K562 (cell line): ENCODE data around the gene KCND3. TPM values are rescaled to one million over a fixed set of nuclear protein-coding genes. Genes with fewer than 3 reads are reported as not detected.
A peak's percentile ranks its signal among the peaks of the same experiment; 100 is the strongest.

Experiments used
- ASH1L ChIP-seq: fragments of 450-650 bp; IDR thresholded peaks from 2 replicates; pipeline ENCODE4 v1.6.1; 2018; ENCODE audit warnings: borderline replicate concordance, mild to moderate bottlenecking, low read depth; ENCODE audit not compliant: partially characterized antibody
- HNRNPH1 ChIP-seq: fragments of 200-400 bp; formaldehyde crosslinking; optimal IDR thresholded peaks from 2 replicates; pipeline ENCODE3; 2017; ENCODE audit warnings: low read depth, mild to moderate bottlenecking, low read length, moderate library complexity
- KAT2B ChIP-seq: IDR thresholded peaks from one replicate; pipeline ENCODE4 v1.6.1; 2012; ENCODE audit warnings: low read depth, mild to moderate bottlenecking, control low read depth, inconsistent platforms, low read length, moderate library complexity
- KAT8 ChIP-seq: fragments of 450-650 bp; IDR thresholded peaks from 2 replicates; pipeline ENCODE4 v1.6.1; 2016; ENCODE audit warnings: low read depth, mild to moderate bottlenecking
- KLF1 ChIP-seq: fragments of 450-650 bp; IDR thresholded peaks from 2 replicates; pipeline ENCODE4 v1.6.1; 2016; ENCODE audit warnings: missing genetic modification characterization, missing compliant biosample characterization
- MBD2 ChIP-seq: sonication (generic); IDR thresholded peaks from 2 replicates; pipeline ENCODE4 v1.6.1; 2016; ENCODE audit warnings: low read depth, borderline replicate concordance
- MCM2 ChIP-seq: fragments of 450-650 bp; IDR thresholded peaks from 2 replicates; pipeline ENCODE4 v1.6.1; 2017; ENCODE audit warnings: low read depth, mild to moderate bottlenecking
- SETDB1 ChIP-seq: IDR thresholded peaks from one replicate; pipeline ENCODE4 v1.6.1; 2012; ENCODE audit warnings: low read length, control low read depth, inconsistent platforms
- ZBTB1 ChIP-seq: sonication (generic); formaldehyde crosslinking; IDR thresholded peaks from 2 replicates; pipeline ENCODE4 v1.8.1; 2023; ENCODE audit warnings: missing genetic modification reagents, low read depth, mild to moderate bottlenecking, borderline replicate concordance
- ZFP30 ChIP-seq: fragments of 250-450 bp; sonication (Bioruptor Pico); IDR thresholded peaks from 2 replicates; pipeline ENCODE4 v1.8.0; 2022; ENCODE audit warnings: moderate library complexity, mild to moderate bottlenecking, inconsistent platforms, borderline replicate concordance
- ZNF586 ChIP-seq: fragments of 450-650 bp; formaldehyde crosslinking; conservative IDR thresholded peaks from 2 replicates; pipeline ENCODE4 v1.4.0; 2020; ENCODE audit warnings: mild to moderate bottlenecking, moderate library complexity
- polyA plus RNA-seq, 8 experiments: library from polyadenylated mRNA; depleted of rRNA in 4 of 8; stranded (reverse) in 5 of 8; unstranded in 3 of 8; fragments of >200 nt; fragmentation: Nextera tagmentation in 2 of 8; fragmentation: Illumina TruSeq in 1 of 8; extraction: Ambion mirVana in 2 of 8; extraction: Trizol in 1 of 8; gene quantifications; 2 replicates each; pipeline versions ENCODE4 v1.2.1 to v1.2.3, GENCODE V29; 2011 to 2014; ENCODE audit warnings: inconsistent platforms in 1 of 8, missing spikeins in 1 of 8
- total RNA-seq, 7 experiments: library from RNA; depleted of rRNA in 6 of 7; stranded (reverse); fragments of >200 nt in 6 of 7; fragmentation: Illumina TruSeq in 2 of 7; extraction: Trizol in 2 of 7; gene quantifications; 2 replicates each; pipeline versions ENCODE4 v1.2.1 to v1.2.3, GENCODE V29; 2011 to 2021; ENCODE audit warnings: low replicate concordance in 1 of 7
- TF ChIP-seq, protein P1 (sequence below): fragments of 450-650 bp; IDR thresholded peaks from 2 replicates; pipeline ENCODE4 v1.6.1; 2016; ENCODE audit warnings: mild to moderate bottlenecking, moderate library complexity
- TF ChIP-seq, protein P2 (sequence below), 2 experiments: fragments of 450-650 bp; conservative IDR thresholded peaks; 2 replicates each; pipeline ENCODE4 v1.6.1; 2017; ENCODE audit warnings: mild to moderate bottlenecking in 2 of 2, moderate library complexity in 2 of 2
- TF ChIP-seq, protein P3 (sequence below): fragments of 250-450 bp; sonication (Bioruptor Pico); IDR thresholded peaks from 2 replicates; pipeline ENCODE4 v1.8.0; 2022; ENCODE audit warnings: inconsistent platforms

The KCND3 gene
- total and polyA plus RNA-seq, 9 of the 15 experiments (the other 6 are each of a cell fraction or from before 2014, with no cell fraction given): not detected

DNA sequence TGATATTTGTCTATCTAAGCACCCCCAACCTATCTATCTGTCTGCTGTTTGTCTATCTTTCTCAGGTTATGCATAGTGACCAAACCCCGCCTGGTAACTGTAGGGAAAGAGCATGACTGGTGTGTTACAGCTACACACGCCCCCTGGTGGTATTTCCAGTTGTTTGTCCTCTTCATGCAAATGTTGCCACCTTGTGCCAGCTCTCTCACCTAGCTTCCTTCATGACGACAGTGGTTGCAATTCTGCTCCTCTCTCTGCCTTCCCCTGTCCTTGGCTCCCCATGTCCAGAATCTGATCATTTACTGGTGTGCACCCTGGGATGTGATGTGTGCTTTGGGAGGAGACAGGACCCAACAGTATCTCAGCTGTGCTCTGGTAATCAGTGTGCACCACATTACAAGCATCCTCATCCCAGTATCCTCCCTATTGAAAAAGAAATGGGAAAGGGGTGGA lies 242.2 kb downstream of the KCND3 start (continued):
- TF ChIP-seq, protein P1, sequence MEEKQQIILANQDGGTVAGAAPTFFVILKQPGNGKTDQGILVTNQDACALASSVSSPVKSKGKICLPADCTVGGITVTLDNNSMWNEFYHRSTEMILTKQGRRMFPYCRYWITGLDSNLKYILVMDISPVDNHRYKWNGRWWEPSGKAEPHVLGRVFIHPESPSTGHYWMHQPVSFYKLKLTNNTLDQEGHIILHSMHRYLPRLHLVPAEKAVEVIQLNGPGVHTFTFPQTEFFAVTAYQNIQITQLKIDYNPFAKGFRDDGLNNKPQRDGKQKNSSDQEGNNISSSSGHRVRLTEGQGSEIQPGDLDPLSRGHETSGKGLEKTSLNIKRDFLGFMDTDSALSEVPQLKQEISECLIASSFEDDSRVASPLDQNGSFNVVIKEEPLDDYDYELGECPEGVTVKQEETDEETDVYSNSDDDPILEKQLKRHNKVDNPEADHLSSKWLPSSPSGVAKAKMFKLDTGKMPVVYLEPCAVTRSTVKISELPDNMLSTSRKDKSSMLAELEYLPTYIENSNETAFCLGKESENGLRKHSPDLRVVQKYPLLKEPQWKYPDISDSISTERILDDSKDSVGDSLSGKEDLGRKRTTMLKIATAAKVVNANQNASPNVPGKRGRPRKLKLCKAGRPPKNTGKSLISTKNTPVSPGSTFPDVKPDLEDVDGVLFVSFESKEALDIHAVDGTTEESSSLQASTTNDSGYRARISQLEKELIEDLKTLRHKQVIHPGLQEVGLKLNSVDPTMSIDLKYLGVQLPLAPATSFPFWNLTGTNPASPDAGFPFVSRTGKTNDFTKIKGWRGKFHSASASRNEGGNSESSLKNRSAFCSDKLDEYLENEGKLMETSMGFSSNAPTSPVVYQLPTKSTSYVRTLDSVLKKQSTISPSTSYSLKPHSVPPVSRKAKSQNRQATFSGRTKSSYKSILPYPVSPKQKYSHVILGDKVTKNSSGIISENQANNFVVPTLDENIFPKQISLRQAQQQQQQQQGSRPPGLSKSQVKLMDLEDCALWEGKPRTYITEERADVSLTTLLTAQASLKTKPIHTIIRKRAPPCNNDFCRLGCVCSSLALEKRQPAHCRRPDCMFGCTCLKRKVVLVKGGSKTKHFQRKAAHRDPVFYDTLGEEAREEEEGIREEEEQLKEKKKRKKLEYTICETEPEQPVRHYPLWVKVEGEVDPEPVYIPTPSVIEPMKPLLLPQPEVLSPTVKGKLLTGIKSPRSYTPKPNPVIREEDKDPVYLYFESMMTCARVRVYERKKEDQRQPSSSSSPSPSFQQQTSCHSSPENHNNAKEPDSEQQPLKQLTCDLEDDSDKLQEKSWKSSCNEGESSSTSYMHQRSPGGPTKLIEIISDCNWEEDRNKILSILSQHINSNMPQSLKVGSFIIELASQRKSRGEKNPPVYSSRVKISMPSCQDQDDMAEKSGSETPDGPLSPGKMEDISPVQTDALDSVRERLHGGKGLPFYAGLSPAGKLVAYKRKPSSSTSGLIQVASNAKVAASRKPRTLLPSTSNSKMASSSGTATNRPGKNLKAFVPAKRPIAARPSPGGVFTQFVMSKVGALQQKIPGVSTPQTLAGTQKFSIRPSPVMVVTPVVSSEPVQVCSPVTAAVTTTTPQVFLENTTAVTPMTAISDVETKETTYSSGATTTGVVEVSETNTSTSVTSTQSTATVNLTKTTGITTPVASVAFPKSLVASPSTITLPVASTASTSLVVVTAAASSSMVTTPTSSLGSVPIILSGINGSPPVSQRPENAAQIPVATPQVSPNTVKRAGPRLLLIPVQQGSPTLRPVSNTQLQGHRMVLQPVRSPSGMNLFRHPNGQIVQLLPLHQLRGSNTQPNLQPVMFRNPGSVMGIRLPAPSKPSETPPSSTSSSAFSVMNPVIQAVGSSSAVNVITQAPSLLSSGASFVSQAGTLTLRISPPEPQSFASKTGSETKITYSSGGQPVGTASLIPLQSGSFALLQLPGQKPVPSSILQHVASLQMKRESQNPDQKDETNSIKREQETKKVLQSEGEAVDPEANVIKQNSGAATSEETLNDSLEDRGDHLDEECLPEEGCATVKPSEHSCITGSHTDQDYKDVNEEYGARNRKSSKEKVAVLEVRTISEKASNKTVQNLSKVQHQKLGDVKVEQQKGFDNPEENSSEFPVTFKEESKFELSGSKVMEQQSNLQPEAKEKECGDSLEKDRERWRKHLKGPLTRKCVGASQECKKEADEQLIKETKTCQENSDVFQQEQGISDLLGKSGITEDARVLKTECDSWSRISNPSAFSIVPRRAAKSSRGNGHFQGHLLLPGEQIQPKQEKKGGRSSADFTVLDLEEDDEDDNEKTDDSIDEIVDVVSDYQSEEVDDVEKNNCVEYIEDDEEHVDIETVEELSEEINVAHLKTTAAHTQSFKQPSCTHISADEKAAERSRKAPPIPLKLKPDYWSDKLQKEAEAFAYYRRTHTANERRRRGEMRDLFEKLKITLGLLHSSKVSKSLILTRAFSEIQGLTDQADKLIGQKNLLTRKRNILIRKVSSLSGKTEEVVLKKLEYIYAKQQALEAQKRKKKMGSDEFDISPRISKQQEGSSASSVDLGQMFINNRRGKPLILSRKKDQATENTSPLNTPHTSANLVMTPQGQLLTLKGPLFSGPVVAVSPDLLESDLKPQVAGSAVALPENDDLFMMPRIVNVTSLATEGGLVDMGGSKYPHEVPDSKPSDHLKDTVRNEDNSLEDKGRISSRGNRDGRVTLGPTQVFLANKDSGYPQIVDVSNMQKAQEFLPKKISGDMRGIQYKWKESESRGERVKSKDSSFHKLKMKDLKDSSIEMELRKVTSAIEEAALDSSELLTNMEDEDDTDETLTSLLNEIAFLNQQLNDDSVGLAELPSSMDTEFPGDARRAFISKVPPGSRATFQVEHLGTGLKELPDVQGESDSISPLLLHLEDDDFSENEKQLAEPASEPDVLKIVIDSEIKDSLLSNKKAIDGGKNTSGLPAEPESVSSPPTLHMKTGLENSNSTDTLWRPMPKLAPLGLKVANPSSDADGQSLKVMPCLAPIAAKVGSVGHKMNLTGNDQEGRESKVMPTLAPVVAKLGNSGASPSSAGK: 0 out of 2 replicates have a peak, but pooled peaks have one; percentile 24
- TF ChIP-seq KAT2B (no peak), ZNF586 (CRISPR knock-in tag) (no peak), SETDB1 (no peak), ZFP30 (CRISPR knock-in tag) (no peak), MBD2 (no peak), MCM2 (no peak), HNRNPH1 (no peak), ASH1L (no peak), ZBTB1 (CRISPR knock-in tag) (no peak), KAT8 (no peak), KLF1 (tag) (0 out of 2 replicates have a peak, but pooled peaks have one; percentile 43)
- TF ChIP-seq, protein P2, sequence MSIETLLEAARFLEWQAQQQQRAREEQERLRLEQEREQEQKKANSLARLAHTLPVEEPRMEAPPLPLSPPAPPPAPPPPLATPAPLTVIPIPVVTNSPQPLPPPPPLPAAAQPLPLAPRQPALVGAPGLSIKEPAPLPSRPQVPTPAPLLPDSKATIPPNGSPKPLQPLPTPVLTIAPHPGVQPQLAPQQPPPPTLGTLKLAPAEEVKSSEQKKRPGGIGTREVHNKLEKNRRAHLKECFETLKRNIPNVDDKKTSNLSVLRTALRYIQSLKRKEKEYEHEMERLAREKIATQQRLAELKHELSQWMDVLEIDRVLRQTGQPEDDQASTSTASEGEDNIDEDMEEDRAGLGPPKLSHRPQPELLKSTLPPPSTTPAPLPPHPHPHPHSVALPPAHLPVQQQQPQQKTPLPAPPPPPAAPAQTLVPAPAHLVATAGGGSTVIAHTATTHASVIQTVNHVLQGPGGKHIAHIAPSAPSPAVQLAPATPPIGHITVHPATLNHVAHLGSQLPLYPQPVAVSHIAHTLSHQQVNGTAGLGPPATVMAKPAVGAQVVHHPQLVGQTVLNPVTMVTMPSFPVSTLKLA (conservative IDR thresholded peaks at IDR 0.05): peak in 1 of 2 experiments; percentile 27; a peak in 1 of 4 replicates
- TF ChIP-seq, protein P3, sequence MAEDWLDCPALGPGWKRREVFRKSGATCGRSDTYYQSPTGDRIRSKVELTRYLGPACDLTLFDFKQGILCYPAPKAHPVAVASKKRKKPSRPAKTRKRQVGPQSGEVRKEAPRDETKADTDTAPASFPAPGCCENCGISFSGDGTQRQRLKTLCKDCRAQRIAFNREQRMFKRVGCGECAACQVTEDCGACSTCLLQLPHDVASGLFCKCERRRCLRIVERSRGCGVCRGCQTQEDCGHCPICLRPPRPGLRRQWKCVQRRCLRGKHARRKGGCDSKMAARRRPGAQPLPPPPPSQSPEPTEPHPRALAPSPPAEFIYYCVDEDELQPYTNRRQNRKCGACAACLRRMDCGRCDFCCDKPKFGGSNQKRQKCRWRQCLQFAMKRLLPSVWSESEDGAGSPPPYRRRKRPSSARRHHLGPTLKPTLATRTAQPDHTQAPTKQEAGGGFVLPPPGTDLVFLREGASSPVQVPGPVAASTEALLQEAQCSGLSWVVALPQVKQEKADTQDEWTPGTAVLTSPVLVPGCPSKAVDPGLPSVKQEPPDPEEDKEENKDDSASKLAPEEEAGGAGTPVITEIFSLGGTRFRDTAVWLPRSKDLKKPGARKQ (CRISPR knock-in tag): no peak
